Measurements from ENCODE around the gene PXMP2. TPM values are rescaled to one million over a fixed set of nuclear protein-coding genes. Genes with fewer than 3 reads are reported as not detected.

PXMP2 gene
- 83.5 and 127 TPM in 2 replicates for total RNA-seq (2014; rRNA removed; shearing (Covaris generic))

- peak; percentile 86 for DNase-seq (ENCODE audit: low spot score)
- in situ Hi-C loops (cut with HindIII; ENCODE audit: low sequenced_read_pairs) = no loop called here
Measured at GRCh38 chr12:132687211-132688164, at the start of gene PXMP2, which contains the start of gene POLE. TSS of gene PXMP2 (plus strand) at chr12:132687587. CDS start at chr12:132687671, 84 bp downstream. TSS of gene POLE (minus strand) at chr12:132687342. CDS start at chr12:132687315, 27 bp downstream.

- DNase-seq (ENCODE audit: low spot score) = no peak
- in situ Hi-C loops (cut with HindIII; ENCODE audit: low sequenced_read_pairs) = no loop called here
Measured at GRCh38 chr12:132637811-132638210, 49.6 kb upstream of the PXMP2 start.

GRCh38 chr12:132638541-132639408 lies 48.6 kb upstream of the PXMP2 start:
- peak; percentile 27 for DNase-seq (ENCODE audit: low spot score)
- in situ Hi-C loops (cut with HindIII; ENCODE audit: low sequenced_read_pairs) = no loop called here

- in situ Hi-C loops (cut with HindIII; ENCODE audit: low sequenced_read_pairs) = no loop called here
- DNase-seq (ENCODE audit: low spot score) = no peak
Measured at GRCh38 chr12:132639956-132640520, 47.3 kb upstream of the PXMP2 start.

GRCh38 chr12:132640936-132641335 lies 46.5 kb upstream of the PXMP2 start:
- no peak for DNase-seq (ENCODE audit: low spot score)
- in situ Hi-C loops (cut with HindIII; ENCODE audit: low sequenced_read_pairs) = no loop called here

- in situ Hi-C loops (cut with HindIII; ENCODE audit: low sequenced_read_pairs) = no loop called here
Measured at GRCh38 chr12:132641811-132642650, 45.4 kb upstream of the PXMP2 start.

GRCh38 chr12:132642846-132643835 lies 44.2 kb upstream of the PXMP2 start:
- no peak for DNase-seq (ENCODE audit: low spot score)
- in situ Hi-C loops (cut with HindIII; ENCODE audit: low sequenced_read_pairs) = no loop called here

More at GRCh38 chr12:132641811-132642650, 45.4 kb upstream of the PXMP2 start:
- DNase-seq (ENCODE audit: low spot score) = no peak

GRCh38 chr12:132646850-132647249 lies 40.5 kb upstream of the PXMP2 start:
- in situ Hi-C loops (cut with HindIII; ENCODE audit: low sequenced_read_pairs) = no loop called here

GRCh38 chr12:132647858-132648257 lies 39.5 kb upstream of the PXMP2 start:
- DNase-seq (ENCODE audit: low spot score) = no peak
- in situ Hi-C loops (cut with HindIII; ENCODE audit: low sequenced_read_pairs) = no loop called here

More at GRCh38 chr12:132646850-132647249, 40.5 kb upstream of the PXMP2 start:
- DNase-seq (ENCODE audit: low spot score) = no peak

- in situ Hi-C loops (cut with HindIII; ENCODE audit: low sequenced_read_pairs) = no loop called here
- DNase-seq (ENCODE audit: low spot score) = no peak
Measured at GRCh38 chr12:132648616-132649225, 38.7 kb upstream of the PXMP2 start.

GRCh38 chr12:132649226-132649945 lies 38.0 kb upstream of the PXMP2 start:
- in situ Hi-C loops (cut with HindIII; ENCODE audit: low sequenced_read_pairs) = no loop called here
- no peak for DNase-seq (ENCODE audit: low spot score)

- no peak for DNase-seq (ENCODE audit: low spot score)
- in situ Hi-C loops (cut with HindIII; ENCODE audit: low sequenced_read_pairs) = no loop called here
Measured at GRCh38 chr12:132651444-132652100, 35.8 kb upstream of the PXMP2 start.

GRCh38 chr12:132653567-132654290 lies 33.7 kb upstream of the PXMP2 start:
- in situ Hi-C loops (cut with HindIII; ENCODE audit: low sequenced_read_pairs) = no loop called here
- no peak for DNase-seq (ENCODE audit: low spot score)

- in situ Hi-C loops (cut with HindIII; ENCODE audit: low sequenced_read_pairs) = no loop called here
- DNase-seq (ENCODE audit: low spot score) = no peak
Measured at GRCh38 chr12:132657004-132657727, 30.2 kb upstream of the PXMP2 start.
